OCI-LY7 (cell line): ENCODE measurements around the gene KPNA4. TPM values are rescaled to one million over a fixed set of nuclear protein-coding genes. Genes with fewer than 3 reads are reported as not detected.

ENCODE experiments used
- BruUV-seq: library from RNA; stranded (reverse); fragments of 400-500 nt; replicated peaks from 2 replicates; lab custom pipeline; 2021; lab: Mats Ljungman, UMichigan
- CTCF ChIA-PET: fragments of 300-600 bp; sonication (Branson Sonifier 250); formaldehyde crosslinking; loops from one replicate; lab custom pipeline; 2022; ENCODE audit warnings: antibody characterized with exemption; ENCODE audit not compliant: unreplicated experiment; lab: Charles Lee
- POLR2A ChIA-PET: fragments of 300-600 bp; sonication (Branson Sonifier 250); formaldehyde crosslinking; loops from one replicate; lab custom pipeline; 2022; ENCODE audit warnings: antibody characterized with exemption; lab: Charles Lee
- DNase-seq: peaks from one replicate; pipeline ENCODE4 v3.0.0-alpha.2; 2015; ENCODE audit warnings: low spot score
- H2AFZ ChIP-seq: fragments of 200-600 bp; sonication (generic), shearing (Covaris generic); 2 replicates; pipeline ENCODE4 v1.6.1; 2014; ENCODE audit warnings: mild to moderate bottlenecking, antibody characterized with exemption, low read length, moderate library complexity
- H3K27ac ChIP-seq: fragments of 200-600 bp; sonication (generic); 2 replicates; pipeline ENCODE4 v1.5.1; 2014; ENCODE audit warnings: mixed run types, low read depth, mild to moderate bottlenecking, moderate library complexity, low read length, inconsistent platforms; ENCODE audit not compliant: poor library complexity, severe bottlenecking
- H3K36me3 ChIP-seq: fragments of 200-600 bp; sonication (generic); 2 replicates; pipeline ENCODE4 v1.6.1; 2014; ENCODE audit warnings: mild to moderate bottlenecking, antibody characterized with exemption, low read length, moderate library complexity, mixed read lengths; ENCODE audit not compliant: insufficient read depth
- H3K4me1 ChIP-seq: fragments of 200-600 bp; sonication (generic); 2 replicates; pipeline ENCODE4 v1.5.1; 2014; ENCODE audit warnings: mild to moderate bottlenecking, low read length; ENCODE audit not compliant: insufficient read depth, poor library complexity, severe bottlenecking
- H3K4me2 ChIP-seq: fragments of 200-600 bp; sonication (generic); 2 replicates; pipeline ENCODE4 v1.6.1; 2014; ENCODE audit warnings: mild to moderate bottlenecking, low read length
- H3K4me3 ChIP-seq: fragments of 200-600 bp; sonication (generic); 2 replicates; pipeline ENCODE4 v1.5.1; 2014; ENCODE audit warnings: mild to moderate bottlenecking, low read depth, low read length; ENCODE audit not compliant: poor library complexity, severe bottlenecking
- H3K79me2 ChIP-seq: fragments of 200-600 bp; sonication (generic); 2 replicates; pipeline ENCODE4 v1.6.1; 2016; ENCODE audit warnings: low read depth, mild to moderate bottlenecking, low read length, moderate library complexity, mixed read lengths; ENCODE audit not compliant: insufficient read depth
- H3K9me2 ChIP-seq: fragments of 200-600 bp; sonication (generic); 2 replicates; pipeline ENCODE4 v1.6.1; 2016; ENCODE audit warnings: mild to moderate bottlenecking, low read length, mixed read lengths; ENCODE audit not compliant: insufficient read depth
- H3K9me3 ChIP-seq: fragments of 200-600 bp; sonication (generic); 2 replicates; pipeline ENCODE4 v1.6.1; 2014; ENCODE audit warnings: mild to moderate bottlenecking, mixed run types, low read length, mixed read lengths
- H4K20me1 ChIP-seq: fragments of 200-600 bp; sonication (generic); 2 replicates; pipeline ENCODE4 v1.6.1; 2014; ENCODE audit warnings: mild to moderate bottlenecking, antibody characterized with exemption, low read length, moderate library complexity, mixed read lengths; ENCODE audit not compliant: insufficient read depth
- EZH2phosphoT487 ChIP-seq: fragments of 200-600 bp; sonication (generic); IDR thresholded peaks from 2 replicates; pipeline ENCODE4 v1.6.1; 2018; ENCODE audit warnings: low read depth, borderline replicate concordance, mild to moderate bottlenecking, mixed run types, antibody characterized with exemption, low read length, moderate library complexity, mixed read lengths
- intact Hi-C: fragments of 100-400 bp; cut with micrococcal nuclease; formaldehyde crosslinking; loops from one replicate; pipeline ENCODE4 v1.10.0; 2022; ENCODE audit not compliant: unreplicated experiment
- total RNA-seq, 2 experiments: library from RNA; depleted of rRNA in 1 of 2; stranded (reverse); fragments of >200 nt in 1 of 2; shearing (Covaris generic) in 1 of 2; gene quantifications; 2 replicates each; pipeline ENCODE4 v1.2.3, GENCODE V29; 2014 to 2022
- TF ChIP-seq, protein P1 (sequence below): fragments of 200-600 bp; sonication (generic); conservative IDR thresholded peaks from 2 replicates; pipeline ENCODE4 v1.5.1; 2014; ENCODE audit warnings: mild to moderate bottlenecking, antibody characterized with exemption, low read length, moderate library complexity, mixed read lengths

Gene KPNA4
- total RNA-seq, 2 experiments from 2014 or later = 15.7 to 46.3 TPM

DNA sequence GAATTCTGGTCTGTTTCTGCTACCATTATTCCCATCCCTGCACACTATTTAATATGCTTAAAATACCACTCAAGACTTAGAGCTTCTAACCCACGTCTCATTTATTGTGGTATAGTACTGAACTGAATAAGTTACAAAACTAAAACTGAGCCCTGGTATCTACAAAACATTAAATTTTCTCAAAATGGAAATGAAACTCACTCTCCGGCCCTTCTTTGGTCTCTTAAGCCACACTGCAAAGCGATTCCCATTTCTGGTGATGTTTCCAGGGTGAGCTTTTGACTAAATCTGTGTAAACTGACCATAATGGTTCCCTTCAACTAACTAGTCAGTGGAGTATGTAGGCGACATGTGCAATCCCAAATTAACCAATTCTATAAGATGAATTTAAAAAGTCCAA is 18.6 kb downstream of the KPNA4 start:
- H3K36me3 ChIP-seq = peaks cover 47% of the 10 kb centered on the region
- peaks cover 4% of the 10 kb centered on the region for H3K4me1 ChIP-seq
- peaks cover 29% of the 10 kb centered on the region; the same call in 1 of the 2 replicates for H4K20me1 ChIP-seq
- H2AFZ ChIP-seq = no peak overlapping the region
- no TSS peak for BruUV-seq
- no peak overlapping the region for H3K4me3 ChIP-seq
- H3K4me2 ChIP-seq = no peak overlapping the region
- H3K9me2 ChIP-seq = no peaks in the 10 kb centered on the region
- ChIA-PET POLR2A (no interaction called here), CTCF (interaction anchor here (1.0 kb wide), 1 partner anchor 17 kb away, joined by 3 read pairs; no protein-coding TSS in a partner anchor)
- no peak overlapping the region for H3K27ac ChIP-seq
- DNase-seq = no peak
- peaks cover 100% of the 10 kb centered on the region for H3K79me2 ChIP-seq
- intact Hi-C loops = no loop called here
- no peak for TF ChIP-seq EZH2phosphoT487
- TF ChIP-seq, protein P1, sequence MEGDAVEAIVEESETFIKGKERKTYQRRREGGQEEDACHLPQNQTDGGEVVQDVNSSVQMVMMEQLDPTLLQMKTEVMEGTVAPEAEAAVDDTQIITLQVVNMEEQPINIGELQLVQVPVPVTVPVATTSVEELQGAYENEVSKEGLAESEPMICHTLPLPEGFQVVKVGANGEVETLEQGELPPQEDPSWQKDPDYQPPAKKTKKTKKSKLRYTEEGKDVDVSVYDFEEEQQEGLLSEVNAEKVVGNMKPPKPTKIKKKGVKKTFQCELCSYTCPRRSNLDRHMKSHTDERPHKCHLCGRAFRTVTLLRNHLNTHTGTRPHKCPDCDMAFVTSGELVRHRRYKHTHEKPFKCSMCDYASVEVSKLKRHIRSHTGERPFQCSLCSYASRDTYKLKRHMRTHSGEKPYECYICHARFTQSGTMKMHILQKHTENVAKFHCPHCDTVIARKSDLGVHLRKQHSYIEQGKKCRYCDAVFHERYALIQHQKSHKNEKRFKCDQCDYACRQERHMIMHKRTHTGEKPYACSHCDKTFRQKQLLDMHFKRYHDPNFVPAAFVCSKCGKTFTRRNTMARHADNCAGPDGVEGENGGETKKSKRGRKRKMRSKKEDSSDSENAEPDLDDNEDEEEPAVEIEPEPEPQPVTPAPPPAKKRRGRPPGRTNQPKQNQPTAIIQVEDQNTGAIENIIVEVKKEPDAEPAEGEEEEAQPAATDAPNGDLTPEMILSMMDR = no peak
- peaks cover 30% of the 10 kb centered on the region for H3K9me3 ChIP-seq

DNA sequence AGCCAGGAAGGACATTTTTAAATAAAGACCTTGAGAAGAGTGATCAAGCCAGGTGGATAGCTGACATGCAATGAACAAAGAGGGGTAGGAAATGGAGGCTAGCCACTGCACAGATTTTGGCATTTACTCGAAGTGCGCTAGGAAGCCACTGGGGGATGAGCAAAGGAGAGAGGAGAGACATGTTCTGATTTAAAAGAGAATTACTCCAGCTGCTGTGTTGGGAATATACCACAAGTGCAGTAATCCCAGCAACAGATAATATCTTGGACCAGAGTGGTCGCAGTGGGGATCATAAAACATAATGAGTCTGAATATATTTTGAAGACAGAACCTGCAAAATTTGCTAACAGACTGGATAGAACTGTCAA is 19.9 kb downstream of the KPNA4 start:
- intact Hi-C loops = no loop called here
- H3K36me3 ChIP-seq = peaks cover 39% of the 10 kb centered on the region
- no peak overlapping the region for H3K4me3 ChIP-seq
- ChIA-PET CTCF (no interaction called here), POLR2A (interaction anchor here (0.6 kb wide), 1 partner anchor 83 kb away, joined by 3 read pairs; no protein-coding TSS in a partner anchor)
- no peak overlapping the region for H2AFZ ChIP-seq
- TF ChIP-seq, protein P1 = no peak
- no peak for TF ChIP-seq EZH2phosphoT487
- DNase-seq = no peak
- no peak overlapping the region for H3K27ac ChIP-seq
- H3K79me2 ChIP-seq = peaks cover 100% of the 10 kb centered on the region
- H3K9me3 ChIP-seq = peaks cover 20% of the 10 kb centered on the region
- no peaks in the 10 kb centered on the region for H3K9me2 ChIP-seq
- peaks cover 40% of the 10 kb centered on the region; the same call in 1 of the 2 replicates for H4K20me1 ChIP-seq
- BruUV-seq = no TSS peak
- no peak overlapping the region for H3K4me2 ChIP-seq
- H3K4me1 ChIP-seq = peaks cover 4% of the 10 kb centered on the region

DNA sequence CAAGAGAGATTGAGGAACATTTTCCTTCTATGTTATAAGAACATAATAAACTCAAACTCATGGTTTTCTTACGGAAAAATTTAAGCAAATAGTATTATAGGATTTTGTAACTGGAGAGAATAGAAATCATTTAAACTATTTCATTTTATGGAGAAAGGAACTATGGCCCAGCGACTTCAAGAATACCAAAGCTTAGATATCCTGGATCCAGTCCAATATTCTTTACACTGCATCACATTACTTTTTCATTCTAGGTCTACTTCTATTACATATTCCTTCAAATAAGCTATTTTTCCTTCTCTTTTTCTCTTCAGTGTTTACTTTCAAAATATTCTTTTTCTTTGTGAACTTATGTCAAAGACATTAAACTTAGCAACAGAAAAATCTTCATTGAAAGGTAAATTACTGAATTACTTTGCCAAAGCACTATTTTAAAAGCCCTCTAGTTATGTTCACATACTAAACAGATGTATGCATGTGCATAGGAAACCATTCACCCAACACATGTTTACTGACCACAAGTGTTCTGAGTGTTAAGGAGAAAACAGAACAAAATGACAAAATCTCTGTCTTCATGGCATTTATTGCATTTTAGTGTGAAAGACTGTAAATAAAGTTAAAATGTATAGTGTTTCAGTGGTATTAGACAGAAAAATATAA is 20.4 kb downstream of the KPNA4 start:
- BruUV-seq = no TSS peak
- H3K9me3 ChIP-seq = peaks cover 15% of the 10 kb centered on the region
- H3K4me2 ChIP-seq = no peak overlapping the region
- intact Hi-C loops = no loop called here
- H2AFZ ChIP-seq = no peak overlapping the region
- ChIA-PET CTCF (no interaction called here), POLR2A (interaction anchor here (0.5 to 0.7 kb wide), 3 partner anchors 82 to 885 kb away, joined by 3 to 5 read pairs (median 4); no protein-coding TSS in a partner anchor)
- no peaks in the 10 kb centered on the region for H3K9me2 ChIP-seq
- peaks cover 99% of the 10 kb centered on the region for H3K79me2 ChIP-seq
- DNase-seq = no peak
- peaks cover 43% of the 10 kb centered on the region; the same call in 1 of the 2 replicates for H4K20me1 ChIP-seq
- H3K27ac ChIP-seq = no peak overlapping the region
- no peak overlapping the region for H3K4me3 ChIP-seq
- H3K36me3 ChIP-seq = peaks cover 37% of the 10 kb centered on the region
- peaks cover 4% of the 10 kb centered on the region for H3K4me1 ChIP-seq
- TF ChIP-seq, protein P1 = no peak
- TF ChIP-seq EZH2phosphoT487 = no peak
